ENCODE measurements around the gene DUSP9. TPM values are rescaled to one million over a fixed set of nuclear protein-coding genes. Genes with fewer than 3 reads are reported as not detected.
"Not testable (repeated sequence)": the region's sequence is repeated elsewhere in the genome, so short reads cannot be mapped to it uniquely, and the experiment has no call there.

Gene DUSP9
- total and polyA plus RNA-seq, 11 donors = 0.04 to 0.25 TPM; not detected in 9

- DNase-seq (no peak), ATAC-seq (no peak)
- intact Hi-C loops (cut with DNase I) = no loop called here
- Histone ChIP-seq H3K4me1 (no peaks in the 10 kb centered on the region), H3K4me3 (peak overlapping the region in 1 of 12 donors; percentile 31), H3K36me3 (no peaks in the 10 kb centered on the region), H3K27ac (peak overlapping the region in 1 of 12 donors; percentile 63), H3K9me3 (no peaks in the 10 kb centered on the region), H3K27me3 (peaks cover 0 to 29% (median 0%) of the 10 kb centered on the region in 9 donors)
- 43 to 72% (median 58%) methylated on average over 33 to 50 of the region's 53 CpGs for WGBS, 4 donors
- TF ChIP-seq CTCF (IDR thresholded peaks at IDR 0.05) (no peak), POLR2A (IDR thresholded peaks at IDR 0.05) (no peak)
Measured at GRCh38 chrX:153672531-153673427, 25.8 kb downstream of the DUSP9 start.

GRCh38 chrX:153673428-153674218 lies 26.6 kb downstream of the DUSP9 start, which contains the start of gene PNCK:
Gene PNCK, minus strand, starts transcription at chrX:153673813. Its CDS starts 737 bp downstream, at chrX:153673076.
- no peaks in the 10 kb centered on the region for H3K9me3 ChIP-seq
- peak within 1 kb of the TSS in 1 of 12 donors; percentile 31 for H3K4me3 ChIP-seq
- intact Hi-C loops (cut with DNase I) = no loop called here
- WGBS, 4 donors = 8 to 50% (median 27%) methylated on average over 38 to 98 of the region's 98 CpGs
- no peaks in the 10 kb centered on the region for H3K4me1 ChIP-seq
- H3K36me3 ChIP-seq = no peaks in the 10 kb centered on the region
- peaks cover 0 to 28% (median 0%) of the 10 kb centered on the region in 9 donors for H3K27me3 ChIP-seq
- DNase-seq (peak in 1 of 5 donors; percentile 29), ATAC-seq (peak in 1 of 4 donors; percentile 39)
- TF ChIP-seq POLR2A (IDR thresholded peaks at IDR 0.05) = no peak
- H3K27ac ChIP-seq = peak within 1 kb of the TSS in 1 of 12 donors; percentile 63

- TF ChIP-seq POLR2A (IDR thresholded peaks at IDR 0.05) (no peak), CTCF (IDR thresholded peaks at IDR 0.05) (no peak)
- ATAC-seq = no peak
- intact Hi-C loops (cut with DNase I) = no loop called here
- Histone ChIP-seq H3K9me3 (no peaks in the 10 kb centered on the region), H3K4me1 (no peaks in the 10 kb centered on the region), H3K27ac (no peak overlapping the region), H3K27me3 (peaks cover 0 to 27% (median 0%) of the 10 kb centered on the region in 9 donors), H3K4me3 (no peak overlapping the region), H3K36me3 (no peaks in the 10 kb centered on the region)
- peak in 1 of 5 donors; percentile 22 for DNase-seq
- WGBS, 4 donors = 77 to 84% (median 81%) methylated on average over 27 of the region's 27 CpGs
Measured at GRCh38 chrX:153674219-153674851, 27.3 kb downstream of the DUSP9 start.

GRCh38 chrX:153681175-153681574 lies 34.2 kb downstream of the DUSP9 start:
- TF ChIP-seq POLR2A (IDR thresholded peaks at IDR 0.05) = no peak
- TF ChIP-seq CTCF (IDR thresholded peaks at IDR 0.05) = no peak
- Histone ChIP-seq H3K4me1 (no peaks in the 10 kb centered on the region), H3K36me3 (no peaks in the 10 kb centered on the region), H3K4me3 (no peak overlapping the region), H3K9me3 (peaks cover 0 to 4% (median 0%) of the 10 kb centered on the region in 12 donors), H3K27me3 (peaks cover 0 to 22% (median 0%) of the 10 kb centered on the region in 9 donors), H3K27ac (no peak overlapping the region)
- intact Hi-C loops (cut with DNase I) = loop anchor here in 1 of 10 donors (1.0 kb wide), 1 partner anchor 51 kb away; no protein-coding TSS in a partner anchor
- DNase-seq (peak in 1 of 5 donors; percentile 23), ATAC-seq (no peak)
- 65 to 80% (median 76%) methylated on average over 11 to 12 of the region's 12 CpGs for WGBS, 4 donors

- H3K4me1 ChIP-seq; intact Hi-C loops (cut with DNase I); ATAC-seq; H3K27ac ChIP-seq; H3K36me3 ChIP-seq; H3K4me3 ChIP-seq; H3K9me3 ChIP-seq: not testable (repeated sequence)
- peaks cover 0 to 18% (median 0%) of the 10 kb centered on the region in 9 donors for H3K27me3 ChIP-seq
- WGBS, 4 donors = 93 to 98% (median 95%) methylated on average over 8 of the region's 8 CpGs
- DNase-seq = peak in 1 of 5 donors; percentile 6
Measured at GRCh38 chrX:153683486-153683885, 36.5 kb downstream of the DUSP9 start.

Data from heart left ventricle (tissue), 16 donors.